ENCODE measurements around the gene MARCHF7. TPM values are rescaled to one million over a fixed set of nuclear protein-coding genes. Genes with fewer than 3 reads are reported as not detected.

The MARCHF7 gene
- total and polyA plus RNA-seq, 2 of the 13 experiments (the other 11 are each of a cell fraction or from before 2014, with no cell fraction given) = 32.8 to 88.5 TPM

GRCh38 chr2:159758239-159758638 is 45.9 kb downstream of the MARCHF7 start:
- Histone ChIP-seq H3K27ac (ENCODE audit: extremely low read length, insufficient read depth, low read length) (no peak overlapping the region), H2AFZ (ENCODE audit: low read length) (no peak overlapping the region), H3K9ac (ENCODE audit: insufficient read depth, low read depth, low read length) (no peak overlapping the region), H3K4me1 (ENCODE audit: insufficient read depth, low read length) (no peaks in the 10 kb centered on the region), H4K20me1 (ENCODE audit: insufficient read depth, low read length) (no peaks in the 10 kb centered on the region; the same call in 1 of the 2 replicates), H3K4me2 (ENCODE audit: low read depth, low read length) (no peak overlapping the region), H3K9me3 (ENCODE audit: low read length) (no peaks in the 10 kb centered on the region), H3K79me2 (ENCODE audit: insufficient read depth, low read length) (peaks cover 2% of the 10 kb centered on the region), H3K4me3 (replicated peaks in 1 of 3; ENCODE audit: insufficient read depth in 1 of 3, low read depth in 2 of 3, low read length in 3 of 3) (no peak overlapping the region), H3K27me3 (ENCODE audit: control insufficient read depth in 1 of 2, insufficient read depth in 2 of 2, low read length in 2 of 2) (no peaks in the 10 kb centered on the region), H3K36me3 (replicated peaks in 1 of 2; ENCODE audit: control insufficient read depth in 1 of 2, insufficient read depth in 2 of 2, low read length in 2 of 2) (peaks cover 23 to 88% of the 10 kb centered on the region in 2 experiments)
- DNase-seq (ENCODE audit: low spot score) = no peak
- ChIA-PET POLR2A (no interaction called here), CTCF (ENCODE audit: low intra/inter-chr PET ratio, low total read pairs) (no interaction called here)
- ATAC-seq = no peak
- in situ Hi-C loops (cut with HindIII; ENCODE audit: extremely low pct_ligation_motif_present, low pct_unique_long_range_greater_than_20kb) (no loop called here), intact Hi-C loops (cut with micrococcal nuclease; ENCODE audit: unreplicated experiment) (loop anchor here (5.0 kb wide), 1 partner anchor 184 kb away; no protein-coding TSS in a partner anchor)
- WGBS (ENCODE audit: low lambda C conversion rate) = 91% methylated on average over 1 of the region's 1 CpG
- TF ChIP-seq ZNF839 (CRISPR knock-in tag; IDR thresholded peaks at IDR 0.05; ENCODE audit: borderline replicate concordance) (no peak), ELF4 (CRISPR knock-in tag; IDR thresholded peaks at IDR 0.05; ENCODE audit: borderline replicate concordance) (no peak), IRF2 (CRISPR knock-in tag; IDR thresholded peaks at IDR 0.05) (no peak), GTF2F1 (IDR thresholded peaks at IDR 0.05; ENCODE audit: low read length) (no peak), ZNF292 (CRISPR knock-in tag; IDR thresholded peaks at IDR 0.05; ENCODE audit: borderline replicate concordance, low read depth) (no peak), ZNF629 (CRISPR knock-in tag; conservative IDR thresholded peaks at IDR 0.05) (no peak), PHF20 (CRISPR knock-in tag; IDR thresholded peaks at IDR 0.05) (no peak), ZNF382 (CRISPR knock-in tag; IDR thresholded peaks at IDR 0.05; ENCODE audit: borderline replicate concordance) (no peak), HINFP (CRISPR knock-in tag; IDR thresholded peaks at IDR 0.05; ENCODE audit: low read depth) (no peak), ZSCAN21 (CRISPR knock-in tag; IDR thresholded peaks at IDR 0.05; ENCODE audit: borderline replicate concordance) (no peak), ZNF567 (CRISPR knock-in tag; IDR thresholded peaks at IDR 0.05; ENCODE audit: borderline replicate concordance) (no peak)
- TF ChIP-seq, protein P1, sequence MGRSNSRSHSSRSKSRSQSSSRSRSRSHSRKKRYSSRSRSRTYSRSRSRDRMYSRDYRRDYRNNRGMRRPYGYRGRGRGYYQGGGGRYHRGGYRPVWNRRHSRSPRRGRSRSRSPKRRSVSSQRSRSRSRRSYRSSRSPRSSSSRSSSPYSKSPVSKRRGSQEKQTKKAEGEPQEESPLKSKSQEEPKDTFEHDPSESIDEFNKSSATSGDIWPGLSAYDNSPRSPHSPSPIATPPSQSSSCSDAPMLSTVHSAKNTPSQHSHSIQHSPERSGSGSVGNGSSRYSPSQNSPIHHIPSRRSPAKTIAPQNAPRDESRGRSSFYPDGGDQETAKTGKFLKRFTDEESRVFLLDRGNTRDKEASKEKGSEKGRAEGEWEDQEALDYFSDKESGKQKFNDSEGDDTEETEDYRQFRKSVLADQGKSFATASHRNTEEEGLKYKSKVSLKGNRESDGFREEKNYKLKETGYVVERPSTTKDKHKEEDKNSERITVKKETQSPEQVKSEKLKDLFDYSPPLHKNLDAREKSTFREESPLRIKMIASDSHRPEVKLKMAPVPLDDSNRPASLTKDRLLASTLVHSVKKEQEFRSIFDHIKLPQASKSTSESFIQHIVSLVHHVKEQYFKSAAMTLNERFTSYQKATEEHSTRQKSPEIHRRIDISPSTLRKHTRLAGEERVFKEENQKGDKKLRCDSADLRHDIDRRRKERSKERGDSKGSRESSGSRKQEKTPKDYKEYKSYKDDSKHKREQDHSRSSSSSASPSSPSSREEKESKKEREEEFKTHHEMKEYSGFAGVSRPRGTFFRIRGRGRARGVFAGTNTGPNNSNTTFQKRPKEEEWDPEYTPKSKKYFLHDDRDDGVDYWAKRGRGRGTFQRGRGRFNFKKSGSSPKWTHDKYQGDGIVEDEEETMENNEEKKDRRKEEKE (IDR thresholded peaks at IDR 0.05) = no peak
- BruUV-seq (replicated peaks) = no TSS peak
- FAIRE-seq = no peak
